Testis (tissue), 2 donors: ENCODE measurements around the gene FHOD1.

Source experiments
- CTCF ChIP-seq, 3 experiments: fragments of 450-650 bp in 2 of 3; fragments of 200-600 bp in 1 of 3; sonication (generic) in 1 of 3; IDR thresholded peaks; one replicate each; pipeline ENCODE4 v1.5.1; 2016 to 2019; ENCODE audit warnings: antibody characterized with exemption in 3 of 3, mild to moderate bottlenecking in 2 of 3, moderate library complexity in 1 of 3
- POLR2A ChIP-seq: fragments of 450-650 bp; IDR thresholded peaks from one replicate; pipeline ENCODE4 v1.6.1; 2017; ENCODE audit warnings: antibody characterized with exemption, mild to moderate bottlenecking, moderate library complexity

- TF ChIP-seq CTCF (IDR thresholded peaks at IDR 0.05) (no peak), POLR2A (no peak)
Measured at GRCh38 chr16:67179421-67180080, 67.7 kb downstream of the FHOD1 start.
